Measurements from ENCODE around the gene PJVK. TPM values are rescaled to one million over a fixed set of nuclear protein-coding genes. Genes with fewer than 3 reads are reported as not detected.

Gene PJVK
- total RNA-seq, 1 experiment from 2014 or later = 3.7 TPM

GRCh38 chr2:178417916-178418315, 33.3 kb upstream of the PJVK start:
- POLR2A ChIA-PET = interaction anchor here (0.7 kb wide), 1 partner anchor 24 kb away, joined by 4 read pairs; no protein-coding TSS in a partner anchor
- ATAC-seq = no peak

GRCh38 chr2:178418426-178418825, 32.8 kb upstream of the PJVK start:
- Histone ChIP-seq H3K36me3 (ENCODE audit: control insufficient read depth, insufficient read depth, low read length) (no peaks in the 10 kb centered on the region; the same call in 1 of the 2 replicates), H3K4me3 (ENCODE audit: low read depth in 2 of 2, low read length in 2 of 2) (no peak overlapping the region), H3K4me1 (ENCODE audit: control insufficient read depth, insufficient read depth, low read length) (peaks cover 4% of the 10 kb centered on the region; the same call in 1 of the 2 replicates), H3K27ac (ENCODE audit: low read length) (no peak overlapping the region), H3K9me3 (ENCODE audit: control insufficient read depth, insufficient read depth, low read depth, low read length) (no peaks in the 10 kb centered on the region), H3K27me3 (ENCODE audit: control insufficient read depth, insufficient read depth, low read length) (no peaks in the 10 kb centered on the region)
- ChIA-PET POLR2A (interaction anchor here (0.6 to 0.7 kb wide), 2 partner anchors 23 to 160 kb away, joined by 4 to 9 read pairs; no protein-coding TSS in a partner anchor), CTCF (interaction anchor here (0.7 kb wide), 1 partner anchor 286 kb away, joined by 4 read pairs; no protein-coding TSS in a partner anchor)
- BruUV-seq (replicated peaks) = no TSS peak
- DNase-seq (ENCODE audit: low read depth, low spot score) = no peak
- intact Hi-C loops (cut with micrococcal nuclease; ENCODE audit: unreplicated experiment) = loop anchor here (10.0 kb wide), 1 partner anchor 434 kb away; no protein-coding TSS in a partner anchor
- in situ Hi-C loops (cut with HindIII; ENCODE audit: low pct_unique_long_range_greater_than_20kb, low sequenced_read_pairs) = no loop called here
- TF ChIP-seq SIN3A (IDR thresholded peaks at IDR 0.05; ENCODE audit: borderline replicate concordance, insufficient read depth, low read depth, low read length) = no peak
- no peak for TF ChIP-seq REST (IDR thresholded peaks at IDR 0.05; ENCODE audit: insufficient read depth in 1 of 2, low read depth in 2 of 2, low read length in 1 of 2)
- TF ChIP-seq POLR2AphosphoS5 (IDR thresholded peaks at IDR 0.05; ENCODE audit: low read depth, low read length) = no peak
- TF ChIP-seq CTCF (IDR thresholded peaks at IDR 0.05) = no peak
- TF ChIP-seq TCF7L2 (IDR thresholded peaks at IDR 0.05; ENCODE audit: low read depth, low read length) = no peak
- ATAC-seq = no peak

More at GRCh38 chr2:178417916-178418315, 33.3 kb upstream of the PJVK start:
- Histone ChIP-seq H3K36me3 (ENCODE audit: control insufficient read depth, insufficient read depth, low read length) (no peaks in the 10 kb centered on the region; the same call in 1 of the 2 replicates), H3K27me3 (ENCODE audit: control insufficient read depth, insufficient read depth, low read length) (no peaks in the 10 kb centered on the region), H3K9me3 (ENCODE audit: control insufficient read depth, insufficient read depth, low read depth, low read length) (no peaks in the 10 kb centered on the region), H3K4me1 (ENCODE audit: control insufficient read depth, insufficient read depth, low read length) (peaks cover 4% of the 10 kb centered on the region; the same call in 1 of the 2 replicates), H3K27ac (ENCODE audit: low read length) (no peak overlapping the region), H3K4me3 (ENCODE audit: low read depth in 2 of 2, low read length in 2 of 2) (no peak overlapping the region)
- TF ChIP-seq SIN3A (IDR thresholded peaks at IDR 0.05; ENCODE audit: borderline replicate concordance, insufficient read depth, low read depth, low read length) = no peak
- no peak for TF ChIP-seq CTCF (IDR thresholded peaks at IDR 0.05)
- TF ChIP-seq POLR2AphosphoS5 (IDR thresholded peaks at IDR 0.05; ENCODE audit: low read depth, low read length) = no peak
- TF ChIP-seq REST (IDR thresholded peaks at IDR 0.05; ENCODE audit: insufficient read depth in 1 of 2, low read depth in 2 of 2, low read length in 1 of 2) = no peak
- no peak for TF ChIP-seq TCF7L2 (IDR thresholded peaks at IDR 0.05; ENCODE audit: low read depth, low read length)
- no TSS peak for BruUV-seq (replicated peaks)
- DNase-seq (ENCODE audit: low read depth, low spot score) = no peak
- intact Hi-C loops (cut with micrococcal nuclease; ENCODE audit: unreplicated experiment) = loop anchor here (10.0 kb wide), 1 partner anchor 433 kb away; no protein-coding TSS in a partner anchor
- in situ Hi-C loops (cut with HindIII; ENCODE audit: low pct_unique_long_range_greater_than_20kb, low sequenced_read_pairs) = no loop called here
- CTCF ChIA-PET = interaction anchor here (0.7 kb wide), 1 partner anchor 286 kb away, joined by 4 read pairs; no protein-coding TSS in a partner anchor
